Right forelimb (tissue), 1 donor: Measurements from ENCODE around the gene SMC3.
"Not testable (repeated sequence)": the region's sequence is repeated elsewhere in the genome, so short reads cannot be mapped to it uniquely, and the experiment has no call there.

Experiments used
- DNase-seq: peaks from one replicate; pipeline ENCODE4 v3.0.0-alpha.2; 2018

SMC3 gene

GRCh38 chr10:110567201-110568054, at the start of gene SMC3:
Gene SMC3 (plus strand): TSS chr10:110567695. CDS start chr10:110567817, 122 bp downstream.
- peak; percentile 95 for DNase-seq

GRCh38 chr10:110522365-110522988, 45.0 kb upstream of the SMC3 start:
- DNase-seq = no peak

- no peak for DNase-seq
Observed at GRCh38 chr10:110523736-110524135, 43.8 kb upstream of the SMC3 start.

- no peak for DNase-seq
Observed at GRCh38 chr10:110524179-110524858, 43.2 kb upstream of the SMC3 start.

GRCh38 chr10:110524859-110525232, 42.6 kb upstream of the SMC3 start:
- no peak for DNase-seq

GRCh38 chr10:110525349-110526260, 41.9 kb upstream of the SMC3 start:
- DNase-seq = no peak

- DNase-seq = no peak
Observed at GRCh38 chr10:110527731-110528171, 39.7 kb upstream of the SMC3 start.

GRCh38 chr10:110528224-110528996, 39.1 kb upstream of the SMC3 start:
- DNase-seq = no peak

GRCh38 chr10:110528997-110529524, 38.4 kb upstream of the SMC3 start:
- DNase-seq = not testable (repeated sequence)

GRCh38 chr10:110529596-110530011, 37.9 kb upstream of the SMC3 start:
- no peak for DNase-seq

- no peak for DNase-seq
Observed at GRCh38 chr10:110530131-110530831, 37.2 kb upstream of the SMC3 start.

GRCh38 chr10:110531687-110532086, 35.8 kb upstream of the SMC3 start:
- no peak for DNase-seq

GRCh38 chr10:110532628-110533027, 34.9 kb upstream of the SMC3 start:
- DNase-seq = not testable (repeated sequence)

- no peak for DNase-seq
Observed at GRCh38 chr10:110533149-110533548, 34.3 kb upstream of the SMC3 start.

GRCh38 chr10:110534571-110534970, 32.9 kb upstream of the SMC3 start:
- DNase-seq = no peak

- no peak for DNase-seq
Observed at GRCh38 chr10:110535958-110536891, 31.3 kb upstream of the SMC3 start.

GRCh38 chr10:110539091-110539490, 28.4 kb upstream of the SMC3 start:
- DNase-seq = no peak

GRCh38 chr10:110540031-110540430, 27.5 kb upstream of the SMC3 start:
- DNase-seq = no peak

- no peak for DNase-seq
Observed at GRCh38 chr10:110544958-110545537, 22.4 kb upstream of the SMC3 start.
